HG03025 (cell line): Measurements from ENCODE around the gene TAF11.
"Not testable (repeated sequence)": the region's sequence is repeated elsewhere in the genome, so short reads cannot be mapped to it uniquely, and the experiment has no call there.

Experiments used
- ATAC-seq: cut with Tn5 transposase; IDR thresholded peaks from one replicate; pipeline ENCODE4 v1.9.1; 2021; ENCODE audit warnings: mild to moderate bottlenecking, moderate library complexity; ENCODE audit not compliant: unreplicated experiment, low FRiP score

The TAF11 gene

GRCh38 chr6:34906826-34907225, 19.0 kb upstream of the TAF11 start:
- no peak for ATAC-seq

- no peak for ATAC-seq
These were observed 17.3 kb upstream of the TAF11 start for GRCh38 chr6:34904990-34905613.

- ATAC-seq = no peak
These were observed 14.1 kb upstream of the TAF11 start for GRCh38 chr6:34901930-34902329.

- no peak for ATAC-seq
These were observed 12.6 kb upstream of the TAF11 start for GRCh38 chr6:34900321-34901031.

- not testable (repeated sequence) for ATAC-seq
These were observed 11.9 kb upstream of the TAF11 start for GRCh38 chr6:34899748-34900147.

- no peak for ATAC-seq
These were observed 9.9 kb upstream of the TAF11 start for GRCh38 chr6:34897716-34898115.

GRCh38 chr6:34897130-34897529, 9.3 kb upstream of the TAF11 start:
- no peak for ATAC-seq

- ATAC-seq = no peak
These were observed 6.9 kb upstream of the TAF11 start for GRCh38 chr6:34894693-34895092.

GRCh38 chr6:34891296-34891695, 3.5 kb upstream of the TAF11 start:
- no peak for ATAC-seq

- no peak for ATAC-seq
These were observed 2.7 kb upstream of the TAF11 start for GRCh38 chr6:34890533-34890925.

- peak; percentile 53 for ATAC-seq
These were observed 1.2 kb upstream of the TAF11 start, which contains the start of gene ANKS1A for GRCh38 chr6:34888874-34889555. Gene ANKS1A (plus strand): TSS chr6:34889255. CDS start chr6:34889403, 148 bp downstream.

- ATAC-seq = no peak
These were observed 643 bp upstream of the TAF11 start for GRCh38 chr6:34888514-34888856.

GRCh38 chr6:34885837-34886236, 2.0 kb downstream of the TAF11 start:
- not testable (repeated sequence) for ATAC-seq

GRCh38 chr6:34884996-34885395, 2.8 kb downstream of the TAF11 start:
- ATAC-seq = no peak

GRCh38 chr6:34884073-34884472, 3.8 kb downstream of the TAF11 start:
- not testable (repeated sequence) for ATAC-seq

- ATAC-seq = no peak
These were observed 9.9 kb downstream of the TAF11 start for GRCh38 chr6:34877869-34878485.

GRCh38 chr6:34877259-34877658, 10.6 kb downstream of the TAF11 start:
- ATAC-seq = no peak

GRCh38 chr6:34876472-34876871, 11.4 kb downstream of the TAF11 start:
- ATAC-seq = no peak

GRCh38 chr6:34875292-34876213, 12.3 kb downstream of the TAF11 start:
- no peak for ATAC-seq

GRCh38 chr6:34872332-34872731, 15.5 kb downstream of the TAF11 start:
- ATAC-seq = no peak
